Measurements from ENCODE around the gene FARP1.
"Not testable (repeated sequence)": the region's sequence is repeated elsewhere in the genome, so short reads cannot be mapped to it uniquely, and the experiment has no call there.

Gene FARP1

DNA sequence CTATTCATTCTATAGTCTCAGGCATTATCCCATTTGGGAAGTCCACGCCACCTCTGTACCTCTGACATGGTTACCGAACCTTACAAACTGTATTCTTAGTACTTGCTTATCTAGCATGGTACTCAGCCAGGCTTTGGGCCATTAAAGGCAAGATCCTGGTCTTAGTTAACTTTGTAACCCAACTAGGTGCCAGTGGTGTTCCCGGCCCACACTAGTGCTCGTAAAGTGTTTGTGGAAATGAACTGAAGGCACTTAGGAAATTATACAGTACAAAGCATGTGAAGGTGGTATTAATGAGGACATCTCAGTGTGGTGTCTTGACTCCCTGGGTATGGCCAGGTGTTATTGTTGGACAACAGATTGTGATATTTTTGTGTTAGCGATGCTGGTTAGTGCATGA lies 122.0 kb downstream of the FARP1 start:
- no peak for DNase-seq

DNA sequence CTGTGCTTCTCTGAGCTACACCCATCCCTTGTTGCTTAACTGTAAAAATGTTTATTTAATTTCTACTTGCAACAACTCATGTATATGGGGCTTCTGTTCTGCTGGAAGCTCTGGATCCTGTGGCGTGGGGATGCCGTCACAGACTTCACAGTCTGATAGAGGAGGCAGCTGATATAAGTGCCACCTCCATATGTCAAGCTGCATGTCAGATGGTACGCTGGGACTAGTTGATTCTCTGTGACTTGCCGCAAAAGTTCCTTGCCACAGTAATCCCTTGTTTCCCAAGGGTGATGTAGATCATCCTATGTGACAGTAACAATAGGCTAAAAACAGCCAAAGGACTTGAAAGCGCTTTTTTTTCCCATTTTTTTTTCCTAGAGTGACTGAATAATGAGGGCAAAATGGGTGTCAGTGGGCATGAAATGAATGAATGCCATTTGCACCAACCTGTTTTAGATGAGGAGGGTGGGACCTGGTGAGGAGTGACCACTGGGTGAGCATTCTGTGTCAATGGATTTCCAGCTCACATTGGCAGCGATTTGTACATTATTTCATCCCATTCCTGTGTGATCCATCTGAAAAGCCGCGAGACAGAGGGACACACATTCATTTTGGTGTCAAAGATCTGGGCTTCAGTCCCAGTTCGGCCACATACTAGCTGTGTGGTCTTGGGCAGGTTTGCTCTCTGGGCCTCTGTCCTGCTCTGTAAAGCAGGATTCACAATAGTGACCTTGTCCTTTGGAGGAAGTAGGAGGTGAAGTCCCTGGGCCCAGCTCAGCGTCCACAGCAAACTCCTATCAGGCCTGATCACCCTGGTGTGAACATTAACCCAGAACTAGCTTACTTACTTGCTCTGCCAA lies 123.0 kb downstream of the FARP1 start:
- no peak for DNase-seq

DNA sequence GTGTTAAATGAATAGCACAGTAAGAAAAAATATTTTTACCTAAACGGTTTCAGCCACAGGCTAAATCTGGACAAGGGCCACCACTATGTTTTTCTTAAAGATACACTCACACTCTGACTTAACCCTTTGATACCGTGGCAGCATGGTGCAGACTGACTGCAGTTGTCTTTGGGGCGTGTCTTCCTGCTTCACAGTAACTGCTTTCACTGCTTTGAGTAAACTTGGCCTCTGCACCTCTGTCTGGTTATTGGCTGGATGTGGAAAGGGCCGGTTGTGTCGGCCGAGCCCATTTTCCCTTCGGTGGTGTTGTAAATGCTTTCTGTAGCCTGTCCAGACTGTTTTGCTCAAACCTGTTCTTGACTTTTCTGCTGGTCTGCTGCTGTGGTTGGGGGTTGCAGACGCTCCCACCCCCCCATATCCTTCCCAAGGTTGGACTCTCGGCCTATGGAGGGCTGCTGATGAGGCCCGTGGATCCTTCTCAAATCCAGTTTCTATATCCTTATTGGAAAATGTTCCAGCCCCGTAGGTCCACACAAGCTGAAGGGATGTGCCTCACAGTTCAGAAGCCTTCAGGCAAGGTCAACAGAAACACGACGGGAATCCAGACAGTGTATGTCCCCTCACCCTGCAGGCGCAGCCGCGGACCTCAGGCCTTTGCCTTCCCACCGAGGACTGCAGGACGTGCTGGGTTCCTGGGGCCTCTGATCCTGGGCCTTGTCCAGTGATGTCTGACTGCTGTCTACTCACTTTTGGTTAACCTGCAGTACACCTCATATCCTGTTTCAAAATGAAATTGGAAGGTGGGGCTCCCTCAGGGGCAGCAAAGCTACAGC lies 124.4 kb downstream of the FARP1 start:
- no peak for DNase-seq

DNA sequence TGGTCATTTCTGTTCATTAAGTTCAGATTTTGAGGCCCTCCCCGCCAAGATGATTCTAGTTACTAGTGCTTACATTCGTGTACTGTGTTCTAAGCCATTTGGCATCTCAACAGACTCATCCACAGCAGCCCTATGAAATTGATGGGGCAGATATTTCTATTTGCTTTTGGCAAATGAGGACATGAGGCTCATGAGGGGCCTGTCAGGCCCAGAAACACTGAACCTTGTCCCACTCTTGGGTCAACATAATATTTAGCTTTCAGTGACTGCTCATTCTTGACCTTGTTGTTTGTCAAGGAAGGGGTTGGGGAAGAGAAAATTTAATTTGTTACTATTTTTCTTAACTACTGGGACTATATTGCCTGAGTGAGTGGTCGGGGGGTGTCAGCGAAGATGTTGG lies 126.5 kb downstream of the FARP1 start:
- DNase-seq, result no peak

DNA sequence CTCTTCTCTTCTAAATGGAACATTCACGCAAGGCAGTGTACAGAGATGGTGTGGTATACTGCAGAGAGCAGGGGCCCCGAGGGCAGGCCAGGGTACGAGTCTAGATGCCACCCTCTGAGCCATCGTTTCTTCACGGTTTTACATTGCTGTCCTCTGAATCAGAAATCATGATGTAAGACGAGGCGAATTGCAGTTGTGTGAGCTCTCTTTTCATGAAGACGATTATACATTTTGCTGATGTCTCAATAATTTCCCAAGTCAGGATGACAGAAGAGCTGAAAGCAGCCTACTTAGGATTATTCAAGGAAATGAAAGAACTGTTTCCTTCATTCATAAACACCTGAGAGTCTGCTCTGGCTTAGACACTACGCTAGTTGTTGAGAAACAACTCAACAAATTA lies 127.9 kb downstream of the FARP1 start:
- DNase-seq, result no peak

- DNase-seq, result not testable (repeated sequence)
Measured at GRCh38 chr13:98271646-98272045, 128.8 kb downstream of the FARP1 start.

- DNase-seq, result no peak
Measured at GRCh38 chr13:98272549-98272948, 129.7 kb downstream of the FARP1 start.

DNA sequence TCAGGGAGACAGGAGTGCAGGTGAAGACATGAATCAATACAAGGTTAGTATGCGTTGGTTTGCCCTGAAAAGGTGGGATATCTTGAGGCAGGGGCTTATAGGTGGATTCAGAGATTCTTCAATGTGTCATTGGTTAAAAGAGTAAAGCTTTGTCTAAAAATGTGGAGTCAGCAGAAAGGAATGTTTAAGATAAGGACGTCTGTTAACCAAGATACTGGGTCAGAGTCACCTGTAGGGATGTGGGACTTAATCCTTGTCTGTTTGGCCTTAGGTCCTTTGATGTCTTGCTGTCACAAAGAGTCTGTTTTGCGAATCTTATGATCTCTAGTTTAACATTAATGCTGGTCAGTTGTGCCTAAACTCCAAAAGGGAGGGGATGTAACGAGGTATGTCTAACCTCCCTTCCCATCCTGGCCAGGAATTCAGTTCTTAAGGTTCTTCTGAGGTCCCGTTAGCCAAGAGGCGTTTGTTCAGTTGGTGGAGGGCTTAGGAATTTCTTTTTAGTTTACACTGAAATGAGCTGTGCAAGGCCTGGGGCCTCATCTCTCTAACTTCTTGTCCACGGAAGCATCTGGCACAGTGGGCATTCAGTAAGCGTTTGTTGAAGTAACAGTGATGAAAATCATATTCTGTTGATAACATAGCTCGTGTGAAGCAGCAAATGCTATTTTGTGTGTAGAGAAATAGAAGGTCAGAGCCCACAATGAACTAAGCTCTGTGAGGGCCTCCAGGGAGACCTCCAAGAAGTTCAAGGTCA lies 130.4 kb downstream of the FARP1 start:
- no peak for DNase-seq

- no peak for DNase-seq
Measured at GRCh38 chr13:98273824-98274742, 131.2 kb downstream of the FARP1 start.

DNA sequence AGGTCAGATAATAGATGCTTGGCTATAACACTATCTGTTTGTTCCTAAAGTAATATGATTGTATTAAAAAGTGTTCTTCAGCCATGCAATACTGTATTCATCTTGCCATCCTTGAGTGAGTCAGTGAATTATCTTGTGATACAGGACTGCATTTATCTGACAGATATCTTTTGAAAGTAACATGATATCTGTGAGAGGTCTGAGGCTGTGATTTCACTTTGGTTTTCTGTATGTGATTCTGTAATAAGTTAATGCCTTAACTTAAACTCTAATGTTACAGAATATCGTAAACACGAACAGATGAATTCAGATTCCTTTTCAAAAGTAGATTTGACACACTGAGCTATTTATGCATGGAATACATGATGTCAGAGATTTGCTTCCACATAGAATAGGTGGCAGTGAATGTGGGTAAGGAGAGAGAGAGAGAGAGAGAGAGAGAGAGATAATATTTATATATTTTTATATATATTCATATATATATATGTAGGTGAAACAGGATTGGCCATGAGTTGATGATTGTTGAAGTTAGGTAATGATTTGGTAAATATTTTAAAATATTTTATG lies 132.1 kb downstream of the FARP1 start:
- no peak for DNase-seq

DNA sequence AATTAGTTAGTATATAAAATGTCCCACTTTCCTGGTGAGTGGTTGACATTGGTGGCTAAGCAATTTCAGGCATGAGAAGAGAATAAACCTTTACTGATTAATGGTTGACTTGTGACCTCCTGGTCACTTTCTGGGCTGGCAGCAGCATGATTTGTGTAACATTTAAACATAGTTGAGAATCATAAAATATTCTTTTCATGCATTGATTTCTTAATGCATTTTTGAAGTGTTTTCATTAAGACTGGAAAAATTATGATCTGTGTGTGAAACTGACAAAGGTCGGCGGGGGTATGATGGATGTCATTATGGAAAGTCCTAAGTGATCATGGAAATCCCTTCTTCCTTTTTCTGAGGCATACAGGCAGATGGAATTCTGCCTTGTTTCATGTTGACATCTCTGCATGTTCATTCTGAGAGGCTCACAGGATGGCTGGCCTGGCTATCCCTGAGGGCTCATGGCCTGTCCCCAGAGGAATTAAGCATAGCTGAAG lies 132.8 kb downstream of the FARP1 start:
- no peak for DNase-seq

DNA sequence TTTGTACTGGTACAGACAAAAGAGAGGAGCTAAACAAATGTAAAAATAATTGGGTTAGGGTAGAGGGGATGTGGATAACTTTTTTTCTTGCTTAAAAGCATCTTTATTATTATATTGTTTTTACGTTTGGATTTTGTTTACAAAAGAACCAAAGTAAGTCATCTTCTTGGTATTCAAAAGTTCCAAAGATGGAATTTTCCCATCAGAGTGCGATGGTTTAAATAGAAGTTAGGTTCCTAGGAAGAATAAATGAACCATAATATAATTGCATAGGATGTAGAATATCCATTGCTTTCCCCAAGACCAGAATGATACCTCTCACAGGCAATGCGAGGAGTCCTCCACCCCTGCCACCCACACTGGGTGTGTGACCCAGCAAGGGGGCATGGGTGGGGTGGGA lies 133.6 kb downstream of the FARP1 start:
- DNase-seq, result no peak

- no peak for DNase-seq
Measured at GRCh38 chr13:98278068-98278724, 135.3 kb downstream of the FARP1 start.

- no peak for DNase-seq
Measured at GRCh38 chr13:98279473-98280175, 136.7 kb downstream of the FARP1 start.

DNA sequence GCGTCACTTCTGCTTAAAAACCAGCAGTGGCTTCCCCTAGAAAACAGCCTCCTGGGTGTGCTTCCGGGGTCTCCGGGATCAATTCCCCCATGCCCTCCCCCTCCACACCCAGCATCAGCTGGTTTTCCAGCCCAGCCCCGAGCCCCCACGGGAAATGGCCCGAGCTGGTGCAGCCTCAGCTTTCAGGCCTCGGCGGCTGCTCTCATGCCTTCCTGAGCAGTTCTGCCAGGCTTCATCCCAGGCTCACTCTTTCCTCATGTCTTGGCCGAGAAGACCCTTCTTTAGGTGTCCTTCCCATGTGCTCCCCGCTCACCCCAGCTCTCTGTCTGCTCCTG lies 137.2 kb downstream of the FARP1 start:
- DNase-seq, result no peak

GRCh38 chr13:98284679-98285078 lies 141.8 kb downstream of the FARP1 start:
- no peak for DNase-seq

DNA sequence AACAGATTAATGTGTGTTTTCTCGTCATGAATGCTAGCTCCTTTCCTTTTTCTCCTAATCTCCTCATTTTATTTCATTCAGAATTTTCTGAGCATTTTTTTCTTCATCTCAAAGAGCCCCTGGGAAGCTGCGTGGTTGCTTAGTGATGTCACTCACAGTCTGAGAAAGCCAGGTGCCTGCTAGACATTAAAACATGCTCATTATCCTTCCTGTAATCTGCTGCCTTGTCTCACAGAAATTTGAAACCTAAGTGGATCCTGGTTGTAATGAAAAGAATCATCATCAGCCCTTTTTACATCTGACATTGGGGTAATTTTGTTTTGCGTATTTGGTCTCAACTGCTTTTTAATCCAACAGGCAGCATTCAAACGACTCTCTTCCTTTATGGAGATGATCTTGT lies 142.4 kb downstream of the FARP1 start:
- DNase-seq, result no peak

- no peak for DNase-seq
Measured at GRCh38 chr13:98285852-98286594, 143.1 kb downstream of the FARP1 start.

GRCh38 chr13:98286799-98287198 lies 143.9 kb downstream of the FARP1 start:
- no peak for DNase-seq

- DNase-seq, result no peak
Measured at GRCh38 chr13:98288211-98288610, 145.3 kb downstream of the FARP1 start.
